HEK293 (cell line): ENCODE results near the gene IGBP1.

Source experiments
- MEIS1 ChIP-seq: sonication (generic); formaldehyde crosslinking; IDR thresholded peaks from 2 replicates; pipeline ENCODE4 v1.8.1; 2022; ENCODE audit warnings: missing genetic modification reagents, mild to moderate bottlenecking, borderline replicate concordance
- PRDM1 ChIP-seq: fragments of 450-650 bp; formaldehyde crosslinking; IDR thresholded peaks from 2 replicates; pipeline ENCODE4; 2016; ENCODE audit warnings: missing biosample characterization, missing genetic modification characterization
- PRDM2 ChIP-seq: fragments of 450-650 bp; formaldehyde crosslinking; IDR thresholded peaks from 2 replicates; pipeline ENCODE4 v1.5.1; 2016; ENCODE audit warnings: missing biosample characterization, missing genetic modification characterization, borderline replicate concordance
- ZBTB21 ChIP-seq: fragments of 450-650 bp; formaldehyde crosslinking; IDR thresholded peaks from 2 replicates; pipeline ENCODE4 v1.5.1; 2017; ENCODE audit warnings: missing biosample characterization, missing genetic modification characterization
- ZIC2 ChIP-seq: fragments of 450-650 bp; formaldehyde crosslinking; IDR thresholded peaks from 2 replicates; pipeline ENCODE4 v1.5.1; 2016; ENCODE audit warnings: missing biosample characterization, missing genetic modification characterization
- ZNF132 ChIP-seq: fragments of 450-650 bp; formaldehyde crosslinking; IDR thresholded peaks from 2 replicates; pipeline ENCODE4 v1.5.1; 2017; ENCODE audit warnings: missing biosample characterization, missing genetic modification characterization, borderline replicate concordance
- ZNF174 ChIP-seq: fragments of 450-650 bp; formaldehyde crosslinking; IDR thresholded peaks from 2 replicates; pipeline ENCODE4 v1.5.0; 2017; ENCODE audit warnings: missing biosample characterization, mild to moderate bottlenecking, missing genetic modification characterization
- ZNF248 ChIP-seq: fragments of 450-650 bp; formaldehyde crosslinking; IDR thresholded peaks from 2 replicates; pipeline ENCODE4 v1.5.1; 2017; ENCODE audit warnings: missing biosample characterization, missing genetic modification characterization
- ZNF350 ChIP-seq: fragments of 450-650 bp; formaldehyde crosslinking; IDR thresholded peaks from 2 replicates; pipeline ENCODE4 v1.5.0; 2017; ENCODE audit warnings: missing biosample characterization, mild to moderate bottlenecking, missing genetic modification characterization
- ZNF354C ChIP-seq: fragments of 450-650 bp; formaldehyde crosslinking; IDR thresholded peaks from 2 replicates; pipeline ENCODE4 v1.5.1; 2016; ENCODE audit warnings: missing biosample characterization, missing genetic modification characterization, low read depth, borderline replicate concordance
- ZNF366 ChIP-seq: fragments of 450-650 bp; formaldehyde crosslinking; conservative IDR thresholded peaks from 2 replicates; pipeline ENCODE4 v1.5.1; 2016; ENCODE audit warnings: missing biosample characterization, missing genetic modification characterization
- ZNF654 ChIP-seq: fragments of 450-650 bp; formaldehyde crosslinking; IDR thresholded peaks from 2 replicates; pipeline ENCODE4 v1.5.1; 2016; ENCODE audit warnings: low read depth, missing biosample characterization, missing genetic modification characterization
- ZNF830 ChIP-seq: fragments of 450-650 bp; IDR thresholded peaks from 2 replicates; pipeline ENCODE4 v1.5.0; 2018; ENCODE audit warnings: missing biosample characterization, missing genetic modification characterization, low read depth, mild to moderate bottlenecking, moderate library complexity
- ZNF843 ChIP-seq: fragments of 450-650 bp; formaldehyde crosslinking; IDR thresholded peaks from 2 replicates; pipeline ENCODE4 v1.5.1; 2016; ENCODE audit warnings: missing biosample characterization, missing genetic modification characterization
- ZSCAN18 ChIP-seq: fragments of 450-650 bp; formaldehyde crosslinking; IDR thresholded peaks from 2 replicates; pipeline ENCODE4 v1.5.1; 2016; ENCODE audit warnings: missing biosample characterization, missing genetic modification characterization
- ZSCAN30 ChIP-seq: fragments of 450-650 bp; IDR thresholded peaks from 2 replicates; pipeline ENCODE4 v1.5.1; 2018; ENCODE audit warnings: missing biosample characterization, mild to moderate bottlenecking, missing genetic modification characterization, moderate library complexity
- TF ChIP-seq, protein P1 (sequence below): fragments of 450-650 bp; formaldehyde crosslinking; conservative IDR thresholded peaks from 2 replicates; pipeline ENCODE4 v1.5.1; 2016; ENCODE audit warnings: low read depth, missing biosample characterization, missing genetic modification characterization
- TF ChIP-seq, protein P2 (sequence below): fragments of 450-650 bp; formaldehyde crosslinking; IDR thresholded peaks from 2 replicates; pipeline ENCODE4 v1.5.1; 2016; ENCODE audit warnings: missing biosample characterization, missing genetic modification characterization, borderline replicate concordance
- TF ChIP-seq, protein P3 (sequence below): fragments of 450-650 bp; formaldehyde crosslinking; IDR thresholded peaks from 2 replicates; pipeline ENCODE4 v1.5.1; 2016; ENCODE audit warnings: missing biosample characterization, missing genetic modification characterization
- TF ChIP-seq, protein P4 (sequence below): fragments of 450-650 bp; formaldehyde crosslinking; IDR thresholded peaks from 2 replicates; pipeline ENCODE4 v1.5.1; 2016; ENCODE audit warnings: missing biosample characterization, missing genetic modification characterization

The IGBP1 gene

DNA sequence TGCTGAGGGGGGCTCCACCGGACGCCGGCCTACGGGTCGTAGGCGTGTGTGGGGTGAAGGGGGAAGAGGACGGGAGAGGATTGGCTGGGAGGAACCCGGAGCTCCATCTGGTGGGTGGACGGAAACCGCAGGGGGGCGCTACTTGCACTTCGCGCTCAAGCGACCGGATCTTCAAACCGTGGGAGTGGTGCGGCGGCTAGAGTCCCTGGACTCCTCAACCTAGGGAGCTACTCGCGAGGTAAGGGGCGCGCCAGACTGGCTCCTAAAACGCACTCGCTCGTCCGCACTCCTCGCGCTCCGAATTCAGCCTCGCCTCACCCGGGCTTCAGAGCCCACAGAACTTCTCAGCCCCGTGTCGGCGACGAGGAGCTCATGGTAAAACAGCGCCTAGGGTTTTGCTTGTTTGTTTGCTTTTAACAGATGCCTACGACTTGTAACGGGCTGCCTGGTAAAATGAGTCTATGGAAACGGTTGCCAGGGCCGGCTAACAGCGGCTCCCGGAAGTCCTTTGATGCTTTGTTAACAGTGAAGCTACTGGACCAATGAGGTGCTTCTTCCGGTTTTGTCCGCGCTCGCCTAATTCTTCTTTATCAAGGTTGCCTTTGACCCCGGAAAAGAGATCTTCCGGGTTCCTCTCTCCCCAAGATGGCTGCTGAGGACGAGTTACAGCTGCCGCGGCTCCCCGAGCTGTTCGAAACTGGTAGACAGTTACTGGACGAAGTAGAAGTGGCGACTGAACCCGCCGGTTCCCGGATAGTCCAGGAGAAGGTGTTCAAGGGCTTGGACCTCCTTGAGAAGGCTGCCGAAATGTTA, at the start of gene IGBP1 (continued):
- TF ChIP-seq, protein P1, sequence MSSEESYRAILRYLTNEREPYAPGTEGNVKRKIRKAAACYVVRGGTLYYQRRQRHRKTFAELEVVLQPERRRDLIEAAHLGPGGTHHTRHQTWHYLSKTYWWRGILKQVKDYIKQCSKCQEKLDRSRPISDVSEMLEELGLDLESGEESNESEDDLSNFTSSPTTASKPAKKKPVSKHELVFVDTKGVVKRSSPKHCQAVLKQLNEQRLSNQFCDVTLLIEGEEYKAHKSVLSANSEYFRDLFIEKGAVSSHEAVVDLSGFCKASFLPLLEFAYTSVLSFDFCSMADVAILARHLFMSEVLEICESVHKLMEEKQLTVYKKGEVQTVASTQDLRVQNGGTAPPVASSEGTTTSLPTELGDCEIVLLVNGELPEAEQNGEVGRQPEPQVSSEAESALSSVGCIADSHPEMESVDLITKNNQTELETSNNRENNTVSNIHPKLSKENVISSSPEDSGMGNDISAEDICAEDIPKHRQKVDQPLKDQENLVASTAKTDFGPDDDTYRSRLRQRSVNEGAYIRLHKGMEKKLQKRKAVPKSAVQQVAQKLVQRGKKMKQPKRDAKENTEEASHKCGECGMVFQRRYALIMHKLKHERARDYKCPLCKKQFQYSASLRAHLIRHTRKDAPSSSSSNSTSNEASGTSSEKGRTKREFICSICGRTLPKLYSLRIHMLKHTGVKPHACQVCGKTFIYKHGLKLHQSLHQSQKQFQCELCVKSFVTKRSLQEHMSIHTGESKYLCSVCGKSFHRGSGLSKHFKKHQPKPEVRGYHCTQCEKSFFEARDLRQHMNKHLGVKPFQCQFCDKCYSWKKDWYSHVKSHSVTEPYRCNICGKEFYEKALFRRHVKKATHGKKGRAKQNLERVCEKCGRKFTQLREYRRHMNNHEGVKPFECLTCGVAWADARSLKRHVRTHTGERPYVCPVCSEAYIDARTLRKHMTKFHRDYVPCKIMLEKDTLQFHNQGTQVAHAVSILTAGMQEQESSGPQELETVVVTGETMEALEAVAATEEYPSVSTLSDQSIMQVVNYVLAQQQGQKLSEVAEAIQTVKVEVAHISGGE (tag by site-specific recombination): peak; percentile 63; the same call in 1 of the 2 replicates
- TF ChIP-seq ZSCAN30 (tag by site-specific recombination): no peak
- peak; percentile 41 for TF ChIP-seq ZNF654 (tag by site-specific recombination)
- TF ChIP-seq, protein P2, sequence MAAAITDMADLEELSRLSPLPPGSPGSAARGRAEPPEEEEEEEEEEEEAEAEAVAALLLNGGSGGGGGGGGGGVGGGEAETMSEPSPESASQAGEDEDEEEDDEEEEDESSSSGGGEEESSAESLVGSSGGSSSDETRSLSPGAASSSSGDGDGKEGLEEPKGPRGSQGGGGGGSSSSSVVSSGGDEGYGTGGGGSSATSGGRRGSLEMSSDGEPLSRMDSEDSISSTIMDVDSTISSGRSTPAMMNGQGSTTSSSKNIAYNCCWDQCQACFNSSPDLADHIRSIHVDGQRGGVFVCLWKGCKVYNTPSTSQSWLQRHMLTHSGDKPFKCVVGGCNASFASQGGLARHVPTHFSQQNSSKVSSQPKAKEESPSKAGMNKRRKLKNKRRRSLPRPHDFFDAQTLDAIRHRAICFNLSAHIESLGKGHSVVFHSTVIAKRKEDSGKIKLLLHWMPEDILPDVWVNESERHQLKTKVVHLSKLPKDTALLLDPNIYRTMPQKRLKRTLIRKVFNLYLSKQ (tag by site-specific recombination): no peak
- TF ChIP-seq ZNF132 (tag by site-specific recombination): no peak
- TF ChIP-seq ZSCAN18 (tag by site-specific recombination): no peak
- TF ChIP-seq ZNF350 (tag by site-specific recombination): no peak
- no peak for TF ChIP-seq MEIS1
- TF ChIP-seq ZNF248 (tag by site-specific recombination): no peak
- TF ChIP-seq PRDM1: no peak
- TF ChIP-seq ZNF830 (tag by site-specific recombination): no peak
- no peak; the same call in 1 of the 2 replicates for TF ChIP-seq ZIC2
- TF ChIP-seq ZNF366 (tag by site-specific recombination): no peak
- no peak for TF ChIP-seq ZNF354C (tag by site-specific recombination)
- TF ChIP-seq, protein P3, sequence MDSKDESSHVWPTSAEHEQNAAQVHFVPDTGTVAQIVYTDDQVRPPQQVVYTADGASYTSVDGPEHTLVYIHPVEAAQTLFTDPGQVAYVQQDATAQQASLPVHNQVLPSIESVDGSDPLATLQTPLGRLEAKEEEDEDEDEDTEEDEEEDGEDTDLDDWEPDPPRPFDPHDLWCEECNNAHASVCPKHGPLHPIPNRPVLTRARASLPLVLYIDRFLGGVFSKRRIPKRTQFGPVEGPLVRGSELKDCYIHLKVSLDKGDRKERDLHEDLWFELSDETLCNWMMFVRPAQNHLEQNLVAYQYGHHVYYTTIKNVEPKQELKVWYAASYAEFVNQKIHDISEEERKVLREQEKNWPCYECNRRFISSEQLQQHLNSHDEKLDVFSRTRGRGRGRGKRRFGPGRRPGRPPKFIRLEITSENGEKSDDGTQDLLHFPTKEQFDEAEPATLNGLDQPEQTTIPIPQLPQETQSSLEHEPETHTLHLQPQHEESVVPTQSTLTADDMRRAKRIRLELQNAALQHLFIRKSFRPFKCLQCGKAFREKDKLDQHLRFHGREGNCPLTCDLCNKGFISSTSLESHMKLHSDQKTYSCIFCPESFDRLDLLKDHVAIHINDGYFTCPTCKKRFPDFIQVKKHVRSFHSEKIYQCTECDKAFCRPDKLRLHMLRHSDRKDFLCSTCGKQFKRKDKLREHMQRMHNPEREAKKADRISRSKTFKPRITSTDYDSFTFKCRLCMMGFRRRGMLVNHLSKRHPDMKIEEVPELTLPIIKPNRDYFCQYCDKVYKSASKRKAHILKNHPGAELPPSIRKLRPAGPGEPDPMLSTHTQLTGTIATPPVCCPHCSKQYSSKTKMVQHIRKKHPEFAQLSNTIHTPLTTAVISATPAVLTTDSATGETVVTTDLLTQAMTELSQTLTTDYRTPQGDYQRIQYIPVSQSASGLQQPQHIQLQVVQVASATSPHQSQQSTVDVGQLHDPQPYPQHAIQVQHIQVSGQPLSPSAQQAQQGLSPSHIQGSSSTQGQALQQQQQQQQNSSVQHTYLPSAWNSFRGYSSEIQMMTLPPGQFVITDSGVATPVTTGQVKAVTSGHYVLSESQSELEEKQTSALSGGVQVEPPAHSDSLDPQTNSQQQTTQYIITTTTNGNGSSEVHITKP (tag by site-specific recombination): peak; percentile 59
- no peak for TF ChIP-seq ZNF843 (tag by site-specific recombination)
- TF ChIP-seq ZBTB21 (tag by site-specific recombination): no peak
- TF ChIP-seq ZNF174 (tag by site-specific recombination): no peak
- no peak for TF ChIP-seq PRDM2 (tag by site-specific recombination)
- TF ChIP-seq, protein P4, sequence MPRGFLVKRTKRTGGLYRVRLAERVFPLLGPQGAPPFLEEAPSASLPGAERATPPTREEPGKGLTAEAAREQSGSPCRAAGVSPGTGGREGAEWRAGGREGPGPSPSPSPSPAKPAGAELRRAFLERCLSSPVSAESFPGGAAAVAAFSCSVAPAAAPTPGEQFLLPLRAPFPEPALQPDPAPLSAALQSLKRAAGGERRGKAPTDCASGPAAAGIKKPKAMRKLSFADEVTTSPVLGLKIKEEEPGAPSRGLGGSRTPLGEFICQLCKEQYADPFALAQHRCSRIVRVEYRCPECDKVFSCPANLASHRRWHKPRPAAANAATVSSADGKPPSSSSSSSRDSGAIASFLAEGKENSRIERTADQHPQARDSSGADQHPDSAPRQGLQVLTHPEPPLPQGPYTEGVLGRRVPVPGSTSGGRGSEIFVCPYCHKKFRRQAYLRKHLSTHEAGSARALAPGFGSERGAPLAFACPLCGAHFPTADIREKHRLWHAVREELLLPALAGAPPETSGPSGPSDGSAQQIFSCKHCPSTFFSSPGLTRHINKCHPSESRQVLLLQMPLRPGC (tag by site-specific recombination): no peak
